GM12864 (cell line): ENCODE results near the gene TCF7.

Experiments used
- DNase-seq: peaks from one replicate; pipeline ENCODE4 v3.0.0-alpha.2; 2011; ENCODE audit warnings: low read depth
- H3K4me3 ChIP-seq: 2 replicates; pipeline ENCODE4 v1.5.1; 2011; ENCODE audit warnings: mild to moderate bottlenecking, low read depth, low read length, control low read depth
- TF ChIP-seq, protein P1 (sequence below): IDR thresholded peaks from 2 replicates; pipeline ENCODE4 v1.5.1; 2011; ENCODE audit warnings: low read depth, mild to moderate bottlenecking, moderate library complexity, low read length, control low read depth, inconsistent platforms; ENCODE audit errors: missing control alignments

TCF7 gene

DNA sequence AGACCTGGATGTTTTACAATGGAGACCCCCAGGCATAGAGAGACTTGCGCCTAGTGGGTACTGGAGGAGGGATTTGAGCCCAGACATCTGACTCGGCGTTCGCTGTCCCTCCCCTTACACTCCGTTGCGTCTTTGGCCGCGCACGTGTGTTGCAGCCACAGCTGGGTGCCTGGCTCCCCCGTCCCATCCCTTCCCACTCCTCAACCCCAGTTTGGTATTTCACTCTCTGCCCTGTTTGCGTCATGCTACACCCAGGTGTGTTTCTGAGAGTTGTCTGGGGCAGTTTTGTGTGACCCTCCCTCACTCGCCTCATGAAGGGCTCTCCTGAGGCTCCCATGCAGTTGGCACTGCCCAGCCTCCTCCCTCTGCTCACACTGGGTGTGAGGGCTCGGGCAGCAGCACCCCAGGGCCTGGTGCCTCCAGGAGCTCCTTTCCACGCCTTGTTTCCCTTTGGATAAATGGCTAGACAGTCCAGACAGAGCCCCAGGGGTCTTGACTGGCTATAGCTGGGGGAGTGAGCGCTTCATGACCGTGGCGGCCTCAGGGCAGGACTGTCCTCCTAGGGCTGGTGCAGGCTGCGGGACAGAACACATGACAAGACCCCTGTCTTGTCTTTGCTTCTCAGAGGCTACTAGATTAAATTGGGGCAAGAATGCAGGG, 13.6 kb downstream of the TCF7 start:
- DNase-seq, result no peak
- TF ChIP-seq, protein P1, sequence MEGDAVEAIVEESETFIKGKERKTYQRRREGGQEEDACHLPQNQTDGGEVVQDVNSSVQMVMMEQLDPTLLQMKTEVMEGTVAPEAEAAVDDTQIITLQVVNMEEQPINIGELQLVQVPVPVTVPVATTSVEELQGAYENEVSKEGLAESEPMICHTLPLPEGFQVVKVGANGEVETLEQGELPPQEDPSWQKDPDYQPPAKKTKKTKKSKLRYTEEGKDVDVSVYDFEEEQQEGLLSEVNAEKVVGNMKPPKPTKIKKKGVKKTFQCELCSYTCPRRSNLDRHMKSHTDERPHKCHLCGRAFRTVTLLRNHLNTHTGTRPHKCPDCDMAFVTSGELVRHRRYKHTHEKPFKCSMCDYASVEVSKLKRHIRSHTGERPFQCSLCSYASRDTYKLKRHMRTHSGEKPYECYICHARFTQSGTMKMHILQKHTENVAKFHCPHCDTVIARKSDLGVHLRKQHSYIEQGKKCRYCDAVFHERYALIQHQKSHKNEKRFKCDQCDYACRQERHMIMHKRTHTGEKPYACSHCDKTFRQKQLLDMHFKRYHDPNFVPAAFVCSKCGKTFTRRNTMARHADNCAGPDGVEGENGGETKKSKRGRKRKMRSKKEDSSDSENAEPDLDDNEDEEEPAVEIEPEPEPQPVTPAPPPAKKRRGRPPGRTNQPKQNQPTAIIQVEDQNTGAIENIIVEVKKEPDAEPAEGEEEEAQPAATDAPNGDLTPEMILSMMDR, result no peak
- no peak overlapping the region for H3K4me3 ChIP-seq

DNA sequence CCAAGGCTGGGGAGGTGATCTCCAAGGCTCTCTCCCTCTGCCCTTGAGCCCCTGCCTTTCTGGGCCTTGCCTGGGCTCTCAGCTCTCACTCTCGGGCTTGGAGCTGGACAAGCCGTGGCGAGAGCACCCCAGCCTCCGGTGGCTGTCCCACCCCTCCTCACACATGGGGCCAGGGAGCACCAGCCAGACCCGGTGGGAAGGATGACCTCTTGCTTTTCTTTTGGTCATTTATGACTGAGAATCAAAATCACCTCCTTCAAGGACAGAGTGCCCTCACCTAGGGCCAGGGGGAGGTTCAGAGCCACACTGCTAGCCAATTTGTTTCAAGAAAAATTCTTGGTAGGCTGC, 14.1 kb downstream of the TCF7 start:
- TF ChIP-seq, protein P1, result no peak
- DNase-seq, result no peak
- H3K4me3 ChIP-seq, result no peak overlapping the region

DNA sequence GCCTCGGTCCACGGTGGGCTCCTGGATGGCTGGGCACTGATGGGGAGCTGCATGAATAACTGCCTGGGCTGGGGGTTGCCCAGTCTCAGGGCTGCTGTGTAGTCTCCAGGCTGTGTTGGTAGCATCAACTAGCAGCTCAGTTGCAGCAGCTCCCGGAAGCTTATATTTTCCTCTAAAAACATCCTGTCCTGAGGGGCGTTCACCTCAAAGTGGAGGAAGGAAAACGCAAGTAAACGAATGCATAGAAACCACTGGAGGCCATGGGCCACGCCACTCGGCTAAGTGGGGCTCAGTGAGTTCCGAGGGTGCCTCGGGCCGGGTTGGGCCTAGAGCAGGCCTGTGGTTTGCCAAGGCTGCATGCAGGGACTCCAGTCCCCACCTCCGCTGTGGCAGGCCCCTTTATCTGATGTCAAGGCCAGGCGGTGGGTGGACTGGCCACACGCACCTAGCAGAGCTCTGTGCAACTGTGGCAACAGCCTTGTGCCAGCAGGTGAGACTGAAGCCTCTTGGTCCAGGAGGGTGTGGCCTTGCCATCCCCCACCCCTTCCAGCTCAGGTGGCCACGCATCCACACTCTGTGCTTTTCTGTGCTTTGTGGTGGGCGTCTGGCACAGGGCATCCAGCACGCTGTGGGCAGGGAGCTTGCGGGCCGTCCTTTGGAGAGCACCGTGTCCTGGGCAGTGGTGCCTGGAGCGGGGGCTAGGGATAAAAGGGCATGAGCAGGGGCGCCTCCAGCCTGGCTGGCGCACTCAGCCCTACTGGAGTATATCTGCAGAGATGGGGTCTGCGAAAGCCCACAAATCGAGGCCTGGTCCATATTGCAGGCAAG, 15.1 kb downstream of the TCF7 start:
- H3K4me3 ChIP-seq, result no peak overlapping the region
- TF ChIP-seq, protein P1, result no peak
- no peak for DNase-seq

DNA sequence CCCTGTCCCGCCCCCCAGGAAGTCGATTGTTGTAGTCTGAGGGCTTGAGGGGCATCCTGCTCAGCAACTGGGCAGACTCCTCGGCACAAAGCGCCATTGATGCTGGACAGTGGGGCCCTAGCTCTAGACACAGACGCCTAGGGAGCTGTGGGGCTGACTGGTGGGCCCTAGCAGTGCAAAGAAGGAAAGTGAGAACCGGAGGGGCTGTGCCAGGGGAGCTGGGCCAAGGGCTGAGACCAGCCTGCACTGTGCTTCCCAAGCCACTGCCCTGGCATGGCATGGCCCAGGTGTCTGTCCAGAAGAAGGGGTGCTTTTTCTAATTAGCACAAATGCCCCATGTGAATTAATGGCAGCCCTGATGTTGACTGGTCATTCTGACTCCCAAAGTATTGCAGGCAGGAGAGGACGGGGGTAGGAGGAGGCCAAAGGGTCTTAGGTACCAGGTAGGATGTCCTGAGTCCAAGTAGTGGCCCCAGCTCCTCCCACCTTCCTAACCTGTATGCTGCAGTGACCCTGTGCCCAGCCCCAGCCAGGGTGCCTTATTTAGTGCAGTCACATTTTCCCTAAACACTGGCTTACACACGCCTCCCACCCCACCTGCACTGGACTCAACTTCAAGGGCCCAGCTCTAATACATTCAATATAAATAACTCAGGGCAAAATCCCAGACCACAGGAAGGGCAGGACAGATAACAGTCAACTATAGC, 15.9 kb downstream of the TCF7 start:
- TF ChIP-seq, protein P1, result no peak
- DNase-seq, result no peak
- H3K4me3 ChIP-seq, result no peak overlapping the region

DNA sequence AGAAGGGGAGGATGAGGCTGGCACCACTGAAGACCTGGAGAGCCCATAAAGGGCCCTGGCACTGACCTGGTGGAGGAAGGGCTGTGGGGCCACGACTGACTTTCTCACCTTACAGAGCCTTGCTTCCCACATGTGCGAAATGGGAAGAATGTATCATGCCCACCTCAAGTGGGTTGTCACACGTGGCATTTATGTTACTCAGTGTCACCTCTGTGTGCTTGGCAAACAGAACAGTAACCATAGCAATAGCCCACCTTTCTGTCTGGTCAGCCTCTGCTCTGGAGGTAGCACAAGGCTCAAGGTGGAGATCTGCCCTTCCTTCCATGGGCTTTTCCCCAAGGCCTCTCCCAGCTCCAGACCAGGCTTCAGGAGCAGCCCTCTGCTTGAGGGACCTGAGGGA, 16.7 kb downstream of the TCF7 start:
- no peak overlapping the region for H3K4me3 ChIP-seq
- TF ChIP-seq, protein P1, result no peak
- DNase-seq, result no peak

DNA sequence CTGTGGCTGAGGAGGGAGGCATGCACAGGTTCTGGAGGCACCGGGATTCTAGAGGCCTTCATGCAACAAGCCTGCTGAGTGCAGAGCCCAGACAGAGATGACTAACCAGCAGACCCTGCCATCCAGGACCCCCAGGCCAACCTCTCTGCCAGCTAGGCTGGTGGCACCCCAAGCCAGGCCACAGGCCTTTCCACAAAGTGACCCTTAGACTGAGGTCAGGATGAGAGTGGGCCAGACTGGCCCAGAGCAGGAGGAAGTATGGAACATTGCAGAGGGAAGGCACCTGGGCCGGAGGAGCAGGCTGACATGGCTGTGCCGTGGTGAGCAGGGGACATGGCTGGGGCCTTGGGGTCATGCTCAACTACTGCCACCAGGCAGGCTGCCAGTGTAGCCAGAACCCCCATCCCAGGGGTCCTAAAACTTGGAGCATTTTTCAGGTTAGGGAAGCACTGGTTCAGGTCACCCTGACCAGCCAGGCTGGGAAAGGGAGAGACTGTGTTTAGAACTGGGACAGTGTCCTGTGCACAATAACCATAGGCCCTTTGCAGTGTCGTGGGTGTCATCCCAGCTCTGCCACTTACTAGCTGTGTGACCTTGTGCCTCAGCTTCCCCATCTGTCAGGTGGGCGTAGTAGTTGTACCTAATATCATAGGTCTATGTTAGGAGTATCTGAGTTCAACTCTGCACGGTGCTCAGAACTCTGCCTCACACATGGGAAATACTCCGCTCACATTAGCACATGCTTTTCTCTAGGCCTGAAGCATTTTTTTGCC, 17.3 kb downstream of the TCF7 start:
- TF ChIP-seq, protein P1, result no peak
- H3K4me3 ChIP-seq, result no peak overlapping the region
- DNase-seq, result no peak
